GM23338 (cell line): ENCODE results near the gene ELAVL3. TPM values are rescaled to one million over a fixed set of nuclear protein-coding genes. Genes with fewer than 3 reads are reported as not detected.
"Not testable (repeated sequence)": the region's sequence is repeated elsewhere in the genome, so short reads cannot be mapped to it uniquely, and the experiment has no call there.

Experiments
- ATAC-seq: fragments of 200-7000 bp; cut with Tn5 transposase; 3 replicates; pipeline ENCODE4 v1.9.1; 2020
- DNase-seq: peaks from one replicate; pipeline ENCODE4 v3.0.0-alpha.2; 2015; ENCODE audit warnings: low spot score
- H2AFZ ChIP-seq: fragments of 200-600 bp; sonication (generic); 2 replicates; pipeline ENCODE4 v1.8.0; 2016; ENCODE audit warnings: antibody characterized with exemption, mild to moderate bottlenecking, moderate library complexity
- H3F3A ChIP-seq: fragments of 200-600 bp; sonication (generic); replicated peaks from 2 replicates; pipeline ENCODE4 v1.8.0; 2017; ENCODE audit warnings: antibody characterized with exemption, mixed run types, low read depth
- H3K27ac ChIP-seq: fragments of 200-600 bp; sonication (generic); 2 replicates; pipeline ENCODE4 v1.6.1; 2016; ENCODE audit warnings: low read depth
- H3K27me3 ChIP-seq: fragments of 200-600 bp; sonication (generic); 2 replicates; pipeline ENCODE4 v1.8.0; 2016; ENCODE audit warnings: mild to moderate bottlenecking, mixed run types, moderate library complexity; ENCODE audit not compliant: insufficient read depth
- H3K36me3 ChIP-seq: fragments of 200-600 bp; sonication (generic); 2 replicates; pipeline ENCODE4 v1.8.0; 2016; ENCODE audit warnings: mild to moderate bottlenecking; ENCODE audit not compliant: insufficient read depth
- H3K4me1 ChIP-seq: fragments of 200-600 bp; sonication (generic); 2 replicates; pipeline ENCODE4 v1.8.0; 2016; ENCODE audit warnings: mild to moderate bottlenecking, moderate library complexity; ENCODE audit not compliant: insufficient read depth
- H3K4me2 ChIP-seq: fragments of 200-600 bp; sonication (generic); 2 replicates; pipeline ENCODE4 v1.7.1; 2017; ENCODE audit warnings: mixed run types
- H3K4me3 ChIP-seq: fragments of 200-600 bp; sonication (generic); 2 replicates; pipeline ENCODE4 v1.6.1; 2016; ENCODE audit warnings: mixed run types
- H3K79me2 ChIP-seq: fragments of 200-600 bp; sonication (generic); replicated peaks from 2 replicates; pipeline ENCODE4 v1.8.0; 2017; ENCODE audit warnings: mild to moderate bottlenecking; ENCODE audit not compliant: insufficient read depth
- H3K9me2 ChIP-seq: fragments of 200-600 bp; sonication (generic); 2 replicates; pipeline ENCODE4 v1.8.0; 2017; ENCODE audit not compliant: insufficient read depth
- H4K20me1 ChIP-seq: fragments of 200-600 bp; sonication (generic); replicated peaks from 2 replicates; pipeline ENCODE4 v1.8.0; 2017; ENCODE audit warnings: mild to moderate bottlenecking; ENCODE audit not compliant: insufficient read depth
- H3K27ac Mint-ChIP-seq: 2 replicates; pipeline ENCODE4 v1.8.0; 2020; ENCODE audit warnings: inconsistent platforms, mild to moderate bottlenecking, moderate library complexity, mixed read lengths
- H3K27me3 Mint-ChIP-seq: 3 replicates; pipeline ENCODE4 v1.8.0; 2022; ENCODE audit warnings: low read depth, mild to moderate bottlenecking, moderate library complexity, mixed read lengths, inconsistent platforms; ENCODE audit not compliant: insufficient read depth, poor library complexity
- H3K36me3 Mint-ChIP-seq: 3 replicates; pipeline ENCODE4 v1.8.0; 2021; ENCODE audit warnings: low read depth, mild to moderate bottlenecking, inconsistent platforms, moderate library complexity, mixed read lengths
- H3K4me1 Mint-ChIP-seq: 3 replicates; pipeline ENCODE4 v1.8.0; 2020; ENCODE audit warnings: mild to moderate bottlenecking, inconsistent platforms, mixed read lengths
- H3K4me3 Mint-ChIP-seq: 3 replicates; pipeline ENCODE4 v1.8.0; 2021; ENCODE audit warnings: moderate library complexity, mild to moderate bottlenecking, inconsistent platforms, mixed read lengths
- H3K9me3 Mint-ChIP-seq: 3 replicates; pipeline ENCODE4 v1.8.0; 2020; ENCODE audit warnings: moderate library complexity, mild to moderate bottlenecking, inconsistent platforms, mixed read lengths
- EZH2 ChIP-seq: fragments of 200-600 bp; sonication (generic); IDR thresholded peaks from one replicate; pipeline ENCODE4 v1.8.0; 2017; ENCODE audit warnings: antibody characterized with exemption, mild to moderate bottlenecking, low read depth; ENCODE audit not compliant: unreplicated experiment
- EZH2phosphoT487 ChIP-seq: fragments of 200-600 bp; sonication (generic); IDR thresholded peaks from one replicate; pipeline ENCODE4 v1.8.1; 2018; ENCODE audit warnings: antibody characterized with exemption; ENCODE audit not compliant: unreplicated experiment
- JUNB ChIP-seq: IDR thresholded peaks from one replicate; pipeline ENCODE4 v1.6.1; 2016; ENCODE audit warnings: antibody characterized with exemption; ENCODE audit not compliant: unreplicated experiment
- REST ChIP-seq: IDR thresholded peaks from one replicate; pipeline ENCODE4 v1.6.1; 2018; ENCODE audit warnings: antibody characterized with exemption; ENCODE audit not compliant: unreplicated experiment
- ZNF114 ChIP-seq: fragments of 250-450 bp; sonication (Bioruptor Pico); IDR thresholded peaks from 2 replicates; pipeline ENCODE4 v1.5.0; 2020; ENCODE audit warnings: mild to moderate bottlenecking, moderate library complexity
- polyA plus RNA-seq: library from polyadenylated mRNA; unstranded; fragments of >200 nt; fragmentation: Nextera tagmentation; extraction: Ambion mirVana; gene quantifications from 2 replicates; pipeline ENCODE4 v1.2.1, GENCODE V29; 2016
- total RNA-seq: library from RNA; depleted of rRNA; stranded (reverse); fragments of >200 nt; shearing (Covaris generic); gene quantifications from 2 replicates; pipeline ENCODE4 v1.2.3, GENCODE V29; 2014

Gene ELAVL3
- total and polyA plus RNA-seq, 2 experiments from 2014 or later: 0.45 to 1.2 TPM

GRCh38 chr19:11408591-11408990 is 72.3 kb downstream of the ELAVL3 start:
- no peaks in the 10 kb centered on the region for H3K9me2 ChIP-seq
- H3F3A ChIP-seq: peaks cover 6% of the 10 kb centered on the region; the same call in 1 of the 2 replicates
- no peak overlapping the region for H2AFZ ChIP-seq
- H3K4me2 ChIP-seq: no peak overlapping the region
- no peaks in the 10 kb centered on the region for H3K27me3 ChIP-seq
- DNase-seq (no peak), ATAC-seq (no peak)
- H3K79me2 ChIP-seq: no peaks in the 10 kb centered on the region
- peaks cover 2% of the 10 kb centered on the region; the same call in 1 of the 2 replicates for H3K4me1 ChIP-seq
- H3K4me3 ChIP-seq: no peak overlapping the region
- peaks cover 24% of the 10 kb centered on the region for H3K36me3 Mint-ChIP-seq
- TF ChIP-seq JUNB (no peak), EZH2phosphoT487 (no peak), EZH2 (no peak), REST (no peak), ZNF114 (CRISPR knock-in tag) (no peak)
- peaks cover 4% of the 10 kb centered on the region for H3K27me3 Mint-ChIP-seq
- H3K27ac ChIP-seq: no peak overlapping the region
- 0 out of 2 replicates have a peak, but pooled peaks cover 7% of the 10 kb centered on the region for H4K20me1 ChIP-seq
- no peaks in the 10 kb centered on the region for H3K9me3 Mint-ChIP-seq
- H3K27ac Mint-ChIP-seq: no peak overlapping the region
- H3K4me1 Mint-ChIP-seq: no peaks in the 10 kb centered on the region; the same call in 2 of the 3 replicates
- H3K36me3 ChIP-seq: no peaks in the 10 kb centered on the region; the same call in 1 of the 2 replicates
- no peak overlapping the region for H3K4me3 Mint-ChIP-seq

GRCh38 chr19:11406703-11407236 is 74.1 kb downstream of the ELAVL3 start:
- H3K36me3 ChIP-seq, H3K9me2 ChIP-seq, H3K4me3 Mint-ChIP-seq, H4K20me1 ChIP-seq, H3K79me2 ChIP-seq, H3F3A ChIP-seq, DNase-seq, H3K27me3 ChIP-seq, H3K27me3 Mint-ChIP-seq, H3K9me3 Mint-ChIP-seq, H3K27ac Mint-ChIP-seq, H3K4me1 Mint-ChIP-seq, ATAC-seq, H2AFZ ChIP-seq, H3K27ac ChIP-seq, H3K4me1 ChIP-seq: not testable (repeated sequence)
- Histone ChIP-seq H3K4me3 (peak overlapping the region; percentile 44), H3K4me2 (peak overlapping the region; percentile 71)
- peaks cover 30% of the 10 kb centered on the region for H3K36me3 Mint-ChIP-seq
